Liver (tissue), 3 donors: Measurements from ENCODE around the gene SLC1A3.

Source experiments
- EGR1 ChIP-seq, 2 donors: IDR thresholded peaks; 2 replicates each; pipeline ENCODE4 v1.6.1; 2016 to 2018; ENCODE audit warnings: antibody characterized with exemption in 2 of 2, low read depth in 2 of 2
- TF ChIP-seq, protein P1 (sequence below): fragments of 150-350 bp; IDR thresholded peaks from 2 replicates; pipeline ENCODE4 v1.5.1; 2017; ENCODE audit warnings: improper control_type of control experiment, low read depth, low read length; ENCODE audit not compliant: missing input control
- donor health status: healthy.
- donor health status: healthy.

DNA sequence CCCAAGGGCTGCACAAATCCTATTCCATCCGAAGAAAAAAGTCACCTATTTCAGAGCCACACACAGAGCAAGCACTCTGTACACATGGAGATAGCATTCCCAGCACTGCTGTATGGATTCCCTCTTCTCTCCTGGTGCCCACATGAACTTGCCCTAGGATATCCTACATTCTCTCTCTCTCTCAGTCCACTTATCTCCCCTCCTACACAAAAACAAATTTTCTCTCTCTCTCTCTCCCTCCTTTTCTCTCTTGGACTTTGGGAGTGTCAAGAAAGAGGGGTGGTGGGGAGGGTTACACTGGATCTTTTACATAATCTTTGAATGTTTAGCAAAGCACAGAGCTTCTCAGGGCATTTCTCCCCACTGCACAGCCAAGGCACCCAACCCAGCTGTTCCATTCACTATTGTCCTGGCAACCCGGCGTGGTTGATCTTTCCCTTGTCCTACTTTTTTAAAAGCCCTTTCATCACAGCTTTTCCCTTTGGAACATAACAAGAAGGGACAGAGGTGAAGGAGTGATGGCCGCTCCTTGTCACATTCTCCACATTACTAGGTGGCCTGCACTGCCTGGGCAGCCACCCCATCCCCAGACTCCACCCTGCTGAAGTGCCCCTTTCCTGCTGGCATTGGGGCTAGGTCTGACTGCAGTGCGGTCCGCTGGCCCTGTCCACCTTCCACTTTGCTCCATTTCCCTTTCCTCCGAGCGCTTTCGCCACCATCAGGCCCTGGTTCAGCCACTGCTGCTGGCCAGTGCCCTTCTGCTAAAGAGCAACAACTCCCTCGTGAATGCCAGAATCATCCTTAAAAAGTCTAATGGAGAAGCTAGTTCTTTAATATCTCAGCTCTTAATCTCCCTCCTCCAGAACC is 22.2 kb upstream of the SLC1A3 start:
- TF ChIP-seq, protein P1, sequence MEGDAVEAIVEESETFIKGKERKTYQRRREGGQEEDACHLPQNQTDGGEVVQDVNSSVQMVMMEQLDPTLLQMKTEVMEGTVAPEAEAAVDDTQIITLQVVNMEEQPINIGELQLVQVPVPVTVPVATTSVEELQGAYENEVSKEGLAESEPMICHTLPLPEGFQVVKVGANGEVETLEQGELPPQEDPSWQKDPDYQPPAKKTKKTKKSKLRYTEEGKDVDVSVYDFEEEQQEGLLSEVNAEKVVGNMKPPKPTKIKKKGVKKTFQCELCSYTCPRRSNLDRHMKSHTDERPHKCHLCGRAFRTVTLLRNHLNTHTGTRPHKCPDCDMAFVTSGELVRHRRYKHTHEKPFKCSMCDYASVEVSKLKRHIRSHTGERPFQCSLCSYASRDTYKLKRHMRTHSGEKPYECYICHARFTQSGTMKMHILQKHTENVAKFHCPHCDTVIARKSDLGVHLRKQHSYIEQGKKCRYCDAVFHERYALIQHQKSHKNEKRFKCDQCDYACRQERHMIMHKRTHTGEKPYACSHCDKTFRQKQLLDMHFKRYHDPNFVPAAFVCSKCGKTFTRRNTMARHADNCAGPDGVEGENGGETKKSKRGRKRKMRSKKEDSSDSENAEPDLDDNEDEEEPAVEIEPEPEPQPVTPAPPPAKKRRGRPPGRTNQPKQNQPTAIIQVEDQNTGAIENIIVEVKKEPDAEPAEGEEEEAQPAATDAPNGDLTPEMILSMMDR, result no peak
- TF ChIP-seq EGR1 (IDR thresholded peaks at IDR 0.05; ENCODE audit: low read depth in 2 of 2), result no peak
